HCT116 (cell line): ENCODE data around the gene CXCR6.

Source experiments
- CBX3 ChIP-seq: IDR thresholded peaks from 2 replicates; pipeline ENCODE4 v1.6.1; 2012; ENCODE audit warnings: low read depth
- CTCF ChIP-seq, 3 experiments: fragments of 200-600 bp in 1 of 3; sonication (generic) in 1 of 3; IDR thresholded peaks in 2 of 3; conservative IDR thresholded peaks in 1 of 3; 2 replicates each; pipeline ENCODE4 v1.5.1; 2012 to 2017; ENCODE audit warnings: low read depth in 2 of 3, low read length in 2 of 3, antibody characterized with exemption in 1 of 3, borderline replicate concordance in 1 of 3, control low read depth in 1 of 3, mild to moderate bottlenecking in 1 of 3, mixed read lengths in 1 of 3, mixed run types in 1 of 3, moderate library complexity in 1 of 3; ENCODE audit not compliant: insufficient read depth in 1 of 3
- ELF1 ChIP-seq: IDR thresholded peaks from 2 replicates; pipeline ENCODE4 v1.6.1; 2012; ENCODE audit warnings: low read depth, borderline replicate concordance
- POLR2A ChIP-seq: IDR thresholded peaks from 2 replicates; pipeline ENCODE4 v1.7.0; 2011; ENCODE audit warnings: borderline replicate concordance; ENCODE audit not compliant: insufficient read depth, insufficient read length; ENCODE audit errors: extremely low read depth
- POLR2AphosphoS5 ChIP-seq: IDR thresholded peaks from 2 replicates; pipeline ENCODE4 v1.6.1; 2011; ENCODE audit warnings: mild to moderate bottlenecking, low read depth, low read length, moderate library complexity
- YY1 ChIP-seq: IDR thresholded peaks from 2 replicates; pipeline ENCODE4 v1.6.1; 2011; ENCODE audit warnings: low read length, low read depth, moderate library complexity, mild to moderate bottlenecking; ENCODE audit not compliant: insufficient replicate concordance; ENCODE audit errors: extremely low read depth
- ZFX ChIP-seq: fragments of 450-650 bp; IDR thresholded peaks from 2 replicates; pipeline ENCODE4 v1.6.1; 2017
- ZNF274 ChIP-seq: fragments of 200-500 bp; sonication (Bioruptor generic); IDR thresholded peaks from 2 replicates; pipeline ENCODE4 v1.6.1; 2014; ENCODE audit warnings: mild to moderate bottlenecking, low read depth, low read length, inconsistent platforms
- TF ChIP-seq, protein P1 (sequence below): IDR thresholded peaks from 2 replicates; pipeline ENCODE4 v1.6.1; 2011; ENCODE audit warnings: mild to moderate bottlenecking, low read length, moderate library complexity; ENCODE audit not compliant: insufficient replicate concordance; ENCODE audit errors: extremely low read depth

- TF ChIP-seq CTCF (IDR thresholded peaks at IDR 0.05 in 2 of 3, conservative IDR thresholded peaks at IDR 0.05 in 1 of 3; ENCODE audit: borderline replicate concordance in 1 of 3, insufficient read depth in 1 of 3, low read depth in 2 of 3, low read length in 2 of 3): no peak
- TF ChIP-seq POLR2AphosphoS5: no peak
- TF ChIP-seq ZNF274: no peak
- no peak for TF ChIP-seq CBX3
- TF ChIP-seq YY1: no peak
- TF ChIP-seq ZFX: no peak
- TF ChIP-seq, protein P1, sequence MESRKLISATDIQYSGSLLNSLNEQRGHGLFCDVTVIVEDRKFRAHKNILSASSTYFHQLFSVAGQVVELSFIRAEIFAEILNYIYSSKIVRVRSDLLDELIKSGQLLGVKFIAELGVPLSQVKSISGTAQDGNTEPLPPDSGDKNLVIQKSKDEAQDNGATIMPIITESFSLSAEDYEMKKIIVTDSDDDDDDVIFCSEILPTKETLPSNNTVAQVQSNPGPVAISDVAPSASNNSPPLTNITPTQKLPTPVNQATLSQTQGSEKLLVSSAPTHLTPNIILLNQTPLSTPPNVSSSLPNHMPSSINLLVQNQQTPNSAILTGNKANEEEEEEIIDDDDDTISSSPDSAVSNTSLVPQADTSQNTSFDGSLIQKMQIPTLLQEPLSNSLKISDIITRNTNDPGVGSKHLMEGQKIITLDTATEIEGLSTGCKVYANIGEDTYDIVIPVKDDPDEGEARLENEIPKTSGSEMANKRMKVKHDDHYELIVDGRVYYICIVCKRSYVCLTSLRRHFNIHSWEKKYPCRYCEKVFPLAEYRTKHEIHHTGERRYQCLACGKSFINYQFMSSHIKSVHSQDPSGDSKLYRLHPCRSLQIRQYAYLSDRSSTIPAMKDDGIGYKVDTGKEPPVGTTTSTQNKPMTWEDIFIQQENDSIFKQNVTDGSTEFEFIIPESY: no peak
- TF ChIP-seq POLR2A: no peak
- no peak for TF ChIP-seq ELF1
Measured at GRCh38 chr3:45988804-45989203, 45.5 kb downstream of the CXCR6 start.
